Thoracic aorta (tissue), 2 donors: ENCODE measurements around the gene ARL10. TPM values are rescaled to one million over a fixed set of nuclear protein-coding genes. Genes with fewer than 3 reads are reported as not detected.

Experiments
- ATAC-seq: fragments of 150-250 bp; one replicate; pipeline ENCODE4 v1.8.0; 2017; ENCODE audit warnings: low read depth; ENCODE audit not compliant: insufficient number of reproducible peaks, low FRiP score
- DNase-seq: peaks from one replicate; pipeline ENCODE4 v3.0.0-alpha.2; 2020; ENCODE audit warnings: low spot score
- H3K27ac ChIP-seq, 2 donors: fragments of 200-600 bp; sonication (generic); 1 replicate in 1 of 2; 2 replicates in 1 of 2; pipeline ENCODE4 v1.5.1; 2016; ENCODE audit warnings: mild to moderate bottlenecking in 2 of 2, moderate library complexity in 2 of 2
- H3K27me3 ChIP-seq: fragments of 200-600 bp; sonication (generic); replicated peaks from 2 replicates; pipeline ENCODE4 v1.6.0; 2016; ENCODE audit warnings: mild to moderate bottlenecking; ENCODE audit not compliant: insufficient read depth
- H3K36me3 ChIP-seq: fragments of 200-600 bp; sonication (generic); one replicate; pipeline ENCODE4 v1.5.1; 2016
- H3K4me1 ChIP-seq, 2 donors: fragments of 200-600 bp; sonication (generic); 1 replicate in 1 of 2; 2 replicates in 1 of 2; pipeline versions ENCODE4 v1.5.1 to v1.6.0; 2016; ENCODE audit warnings: low read depth in 2 of 2, mild to moderate bottlenecking in 1 of 2; ENCODE audit not compliant: control insufficient read depth in 1 of 2
- H3K4me3 ChIP-seq: fragments of 200-600 bp; sonication (generic); 2 replicates; pipeline ENCODE4 v1.5.1; 2016; ENCODE audit warnings: mild to moderate bottlenecking
- H3K9me3 ChIP-seq: fragments of 200-600 bp; sonication (generic); 2 replicates; pipeline ENCODE4 v1.5.1; 2016
- total RNA-seq, 2 donors: library from RNA; depleted of rRNA; stranded (reverse); fragments of >200 nt; gene quantifications; one replicate each; pipeline versions ENCODE4 v1.1.0 to v1.2.3, GENCODE V29; 2016
- TF ChIP-seq, protein P1 (sequence below): fragments of 200-600 bp; sonication (generic); IDR thresholded peaks from one replicate; pipeline ENCODE4 v1.5.1; 2019; ENCODE audit warnings: antibody characterized with exemption

Gene ARL10
- total RNA-seq, 2 donors from 2014 or later: 10.4 to 14.8 TPM

DNA sequence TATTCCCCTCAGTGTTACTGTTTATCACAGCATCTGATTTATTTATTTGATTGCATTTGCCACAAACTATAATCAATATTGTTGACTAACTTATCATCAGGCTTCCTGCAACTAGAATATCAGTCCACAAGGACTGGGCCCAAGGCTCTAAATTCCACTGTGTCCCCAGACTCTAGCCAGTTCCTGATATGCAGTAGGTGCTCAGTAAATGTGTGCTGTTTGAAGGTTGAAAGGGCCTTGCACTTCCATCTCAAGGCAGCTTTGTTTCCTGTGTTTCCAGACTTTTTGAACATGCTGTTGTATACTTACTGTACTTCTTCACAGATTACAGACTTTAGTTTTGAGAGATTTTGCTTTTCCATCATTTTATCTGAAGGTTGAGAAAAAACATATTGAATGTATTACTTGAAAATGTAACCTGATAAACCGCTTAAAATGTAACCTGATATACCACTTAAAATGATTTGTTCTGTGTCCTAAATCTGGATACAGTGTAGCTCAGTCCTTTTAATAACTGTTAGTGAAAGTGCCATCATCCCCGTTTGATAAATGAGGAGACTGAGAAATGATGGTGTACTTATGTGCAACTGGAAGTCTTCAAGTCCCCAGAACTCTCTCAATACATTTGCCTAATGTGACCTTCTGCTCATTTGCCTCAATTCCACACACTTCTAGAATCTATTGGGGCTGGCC is 22.4 kb upstream of the ARL10 start:
- Histone ChIP-seq H3K36me3 (peaks cover 25% of the 10 kb centered on the region), H3K4me1 (no peaks in the 10 kb centered on the region), H3K4me3 (no peak overlapping the region), H3K9me3 (no peaks in the 10 kb centered on the region), H3K27me3 (no peaks in the 10 kb centered on the region), H3K27ac (no peak overlapping the region)
- TF ChIP-seq, protein P1, sequence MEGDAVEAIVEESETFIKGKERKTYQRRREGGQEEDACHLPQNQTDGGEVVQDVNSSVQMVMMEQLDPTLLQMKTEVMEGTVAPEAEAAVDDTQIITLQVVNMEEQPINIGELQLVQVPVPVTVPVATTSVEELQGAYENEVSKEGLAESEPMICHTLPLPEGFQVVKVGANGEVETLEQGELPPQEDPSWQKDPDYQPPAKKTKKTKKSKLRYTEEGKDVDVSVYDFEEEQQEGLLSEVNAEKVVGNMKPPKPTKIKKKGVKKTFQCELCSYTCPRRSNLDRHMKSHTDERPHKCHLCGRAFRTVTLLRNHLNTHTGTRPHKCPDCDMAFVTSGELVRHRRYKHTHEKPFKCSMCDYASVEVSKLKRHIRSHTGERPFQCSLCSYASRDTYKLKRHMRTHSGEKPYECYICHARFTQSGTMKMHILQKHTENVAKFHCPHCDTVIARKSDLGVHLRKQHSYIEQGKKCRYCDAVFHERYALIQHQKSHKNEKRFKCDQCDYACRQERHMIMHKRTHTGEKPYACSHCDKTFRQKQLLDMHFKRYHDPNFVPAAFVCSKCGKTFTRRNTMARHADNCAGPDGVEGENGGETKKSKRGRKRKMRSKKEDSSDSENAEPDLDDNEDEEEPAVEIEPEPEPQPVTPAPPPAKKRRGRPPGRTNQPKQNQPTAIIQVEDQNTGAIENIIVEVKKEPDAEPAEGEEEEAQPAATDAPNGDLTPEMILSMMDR: no peak
- ATAC-seq (no peak), DNase-seq (no peak)

DNA sequence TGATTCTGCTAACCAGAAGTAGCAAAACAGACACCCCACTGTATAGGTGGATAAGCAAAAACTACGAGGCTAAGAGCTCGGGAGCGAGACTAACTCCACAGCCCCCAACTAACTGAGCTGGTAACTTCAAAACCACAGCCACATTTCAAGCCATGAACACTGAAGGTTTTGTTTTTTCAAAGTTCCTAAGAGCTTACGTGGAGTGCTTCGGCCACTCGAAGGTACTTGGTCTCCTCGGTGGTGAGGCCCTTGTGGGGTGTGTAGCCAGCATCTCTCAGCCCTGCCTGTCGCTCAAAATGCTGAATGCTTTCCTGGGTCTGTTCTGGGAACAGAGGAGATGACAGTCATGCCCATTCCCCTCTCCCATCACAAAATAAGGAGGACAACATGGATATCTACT is 14.9 kb upstream of the ARL10 start:
- ATAC-seq (no peak), DNase-seq (no peak)
- Histone ChIP-seq H3K27ac (no peak overlapping the region), H3K36me3 (peaks cover 67% of the 10 kb centered on the region), H3K4me1 (no peaks in the 10 kb centered on the region), H3K9me3 (no peaks in the 10 kb centered on the region), H3K4me3 (no peak overlapping the region), H3K27me3 (no peaks in the 10 kb centered on the region)
- TF ChIP-seq, protein P1: no peak

DNA sequence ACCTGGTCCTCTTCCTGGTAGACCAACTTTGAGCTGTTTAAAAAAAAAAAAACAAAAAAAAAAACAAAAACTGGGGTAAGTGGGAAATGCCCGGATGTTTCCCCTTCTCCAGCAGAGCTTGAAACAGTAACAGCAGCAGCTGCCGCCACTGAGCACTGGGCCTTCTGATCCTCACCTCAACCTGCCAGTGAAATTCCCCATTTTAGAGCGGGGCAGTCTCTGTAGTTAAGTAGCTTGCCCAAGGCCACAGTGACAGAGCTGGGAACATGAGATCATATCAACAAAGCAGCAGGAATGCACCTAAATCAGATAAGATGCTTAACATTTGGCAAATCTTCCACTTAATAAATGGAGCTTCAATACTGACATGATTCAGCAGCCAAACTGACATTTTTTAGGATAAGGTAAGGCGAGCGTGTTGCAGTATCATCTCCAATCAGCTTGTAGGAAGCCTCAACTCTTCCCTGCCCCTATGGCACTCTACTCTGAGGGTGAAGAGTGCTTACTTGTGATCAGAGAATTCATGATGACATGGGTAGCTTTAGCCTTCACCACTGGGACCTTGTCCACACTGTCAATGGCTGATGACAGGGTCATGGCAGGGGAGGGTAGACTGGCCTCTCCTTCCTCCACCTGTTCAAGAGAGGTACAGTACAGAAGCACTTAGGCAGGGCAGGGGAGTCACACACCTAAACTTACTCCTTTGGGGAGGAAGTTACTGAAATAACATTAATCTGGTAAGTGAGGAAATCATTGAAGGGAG is 13.0 kb upstream of the ARL10 start:
- no peak for ATAC-seq
- DNase-seq: no peak

DNA sequence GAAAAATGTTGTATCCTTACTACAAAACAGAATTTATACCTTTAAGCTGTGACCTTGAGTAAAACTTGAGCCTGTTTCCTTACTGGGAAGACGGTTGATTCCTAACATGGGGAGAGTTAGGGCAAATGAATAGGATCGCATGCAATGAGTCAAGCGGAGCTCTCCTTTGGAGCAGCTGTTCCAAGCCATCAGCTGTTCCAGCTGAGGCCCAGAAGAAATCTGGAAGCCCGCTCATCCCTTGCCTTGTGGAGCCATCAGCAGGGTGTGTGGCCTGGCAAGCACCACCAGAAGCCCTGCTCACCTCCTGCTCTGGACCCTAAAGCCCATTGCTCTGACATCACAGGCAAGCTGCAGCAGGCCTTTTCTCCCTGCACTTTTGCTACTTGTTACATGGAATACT is 11.8 kb upstream of the ARL10 start:
- H3K4me3 ChIP-seq: no peak overlapping the region
- DNase-seq (no peak), ATAC-seq (no peak)
- TF ChIP-seq, protein P1: no peak
- H3K36me3 ChIP-seq: peaks cover 48% of the 10 kb centered on the region
- H3K4me1 ChIP-seq: no peaks in the 10 kb centered on the region
- no peaks in the 10 kb centered on the region for H3K9me3 ChIP-seq
- H3K27me3 ChIP-seq: no peaks in the 10 kb centered on the region
- no peak overlapping the region for H3K27ac ChIP-seq

More for the DNA sequence above, 13.0 kb upstream of the ARL10 start:
- no peaks in the 10 kb centered on the region for H3K4me1 ChIP-seq
- H3K27me3 ChIP-seq: no peaks in the 10 kb centered on the region
- H3K27ac ChIP-seq: no peak overlapping the region
- peaks cover 56% of the 10 kb centered on the region for H3K36me3 ChIP-seq
- TF ChIP-seq, protein P1: no peak
- H3K4me3 ChIP-seq: no peak overlapping the region
- no peaks in the 10 kb centered on the region for H3K9me3 ChIP-seq

DNA sequence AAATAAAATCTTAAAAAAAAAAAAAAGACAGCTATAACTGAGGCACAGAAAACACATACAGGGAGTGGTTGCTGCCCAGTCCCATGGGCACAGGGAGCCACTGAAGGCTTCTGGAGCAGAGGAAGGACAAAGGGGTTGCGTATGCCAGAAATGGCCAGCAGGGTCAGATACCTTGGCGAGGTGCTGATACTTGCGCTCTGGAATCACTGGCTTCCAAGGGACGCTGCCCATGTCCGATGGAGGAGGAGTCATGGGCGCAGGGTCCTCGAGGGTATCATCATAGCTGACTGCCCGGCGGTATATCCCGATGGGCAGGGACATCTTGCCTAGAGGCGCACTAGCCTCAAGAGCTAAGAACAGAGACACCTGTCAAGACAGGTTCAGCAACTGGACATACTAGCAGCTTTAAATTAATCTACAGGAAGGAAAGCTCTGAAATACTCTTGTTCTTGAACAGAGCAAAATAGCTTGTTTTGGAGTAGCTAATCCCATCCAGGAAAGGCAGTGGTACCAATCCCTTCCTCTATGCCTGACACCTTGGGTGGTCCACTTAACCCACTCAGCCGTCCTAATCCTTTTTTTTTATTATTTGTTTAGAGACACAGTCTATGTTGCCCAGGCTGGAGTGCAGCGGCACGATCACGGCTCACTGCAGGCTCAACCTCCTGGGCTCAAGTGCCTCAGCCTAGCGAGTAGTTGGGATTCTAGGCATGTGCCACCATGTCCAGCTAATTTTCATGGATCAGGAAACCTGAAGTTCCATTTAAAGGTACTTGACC is 9.7 kb upstream of the ARL10 start:
- H3K36me3 ChIP-seq: peaks cover 32% of the 10 kb centered on the region
- no peaks in the 10 kb centered on the region for H3K9me3 ChIP-seq
- peaks cover 9 to 12% of the 10 kb centered on the region in 2 donors for H3K4me1 ChIP-seq
- no peak for ATAC-seq
- H3K27me3 ChIP-seq: no peaks in the 10 kb centered on the region
- H3K27ac ChIP-seq: no peak overlapping the region
- DNase-seq: no peak
- no peak overlapping the region for H3K4me3 ChIP-seq
- TF ChIP-seq, protein P1: no peak
